Activated T-cell treated with anti-CD3 and anti-CD28 coated beads for 24 hours (primary cell): ENCODE measurements around the gene CACNA2D3.
A peak's percentile ranks its signal among the peaks of the same experiment; 100 is the strongest.

Experiments used
- DNase-seq: peaks from one replicate; pipeline ENCODE4 v3.0.0-alpha.2; 2020; ENCODE audit warnings: low read depth

The CACNA2D3 gene

GRCh38 chr3:54846119-54846518 lies 723.8 kb downstream of the CACNA2D3 start:
- no peak for DNase-seq

- no peak for DNase-seq
Measured at GRCh38 chr3:54847361-54847760, 725.0 kb downstream of the CACNA2D3 start.

DNA sequence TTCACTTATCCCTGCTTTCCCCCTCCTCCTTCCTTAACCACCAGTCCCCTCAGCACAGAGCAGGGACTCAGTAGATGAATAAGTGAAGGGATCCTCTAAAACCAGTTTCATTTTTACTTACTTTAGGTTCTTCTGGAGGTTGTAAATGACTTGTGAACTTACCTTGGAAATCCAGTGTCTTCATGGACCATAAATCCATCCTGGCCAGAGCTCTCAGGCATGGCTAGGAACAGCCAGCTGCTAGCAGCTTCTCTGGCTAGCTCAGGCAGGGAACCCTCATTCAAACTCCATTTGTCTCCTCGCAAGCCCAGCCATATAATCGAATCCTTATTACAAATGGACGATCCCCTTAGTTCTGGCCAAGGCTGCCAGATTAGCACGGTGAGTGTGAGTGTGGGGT lies 727.0 kb downstream of the CACNA2D3 start:
- no peak for DNase-seq

GRCh38 chr3:54850484-54851018 lies 728.2 kb downstream of the CACNA2D3 start:
- DNase-seq: no peak

- peak; percentile 12 for DNase-seq
Measured at GRCh38 chr3:54853573-54854404, 731.4 kb downstream of the CACNA2D3 start.

- no peak for DNase-seq
Measured at GRCh38 chr3:54856271-54856670, 733.9 kb downstream of the CACNA2D3 start.

GRCh38 chr3:54857343-54857742 lies 735.0 kb downstream of the CACNA2D3 start:
- no peak for DNase-seq

DNA sequence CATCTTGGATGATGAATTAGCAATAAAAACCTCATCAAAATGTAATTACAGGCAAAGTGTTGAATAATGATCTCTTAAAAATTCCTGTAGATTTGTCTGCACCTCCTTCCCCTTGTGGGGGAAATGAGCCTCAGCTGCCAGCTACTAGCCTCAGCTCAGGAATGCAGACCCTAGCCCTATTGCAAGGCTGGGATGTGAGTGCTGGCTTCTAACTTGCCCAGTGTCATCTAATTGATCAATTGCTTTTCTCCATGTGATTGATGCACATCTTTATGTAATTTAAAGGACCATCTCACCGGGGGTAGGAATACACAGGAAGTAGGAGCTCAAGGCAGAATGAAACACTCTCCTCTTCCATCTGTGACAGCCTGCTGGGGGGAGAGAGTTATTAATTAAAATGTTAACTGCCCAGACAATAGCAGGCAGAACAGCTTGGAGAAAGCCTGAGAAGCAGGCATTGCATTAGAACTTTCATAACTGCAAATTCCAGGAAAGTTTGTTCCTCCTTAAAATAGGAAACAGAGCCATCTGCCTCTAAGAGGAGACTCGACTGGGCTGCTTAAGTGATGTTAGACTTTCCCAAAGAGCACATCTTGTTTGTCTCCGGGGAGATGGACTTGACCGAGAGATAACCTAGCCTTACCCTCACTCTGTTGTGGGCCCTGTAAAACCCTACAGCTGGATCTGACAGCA lies 735.9 kb downstream of the CACNA2D3 start:
- DNase-seq: no peak

- DNase-seq: no peak
Measured at GRCh38 chr3:54859184-54859583, 736.8 kb downstream of the CACNA2D3 start.

GRCh38 chr3:54861248-54862067 lies 739.1 kb downstream of the CACNA2D3 start:
- DNase-seq: no peak

- DNase-seq: no peak
Measured at GRCh38 chr3:54862526-54862925, 740.2 kb downstream of the CACNA2D3 start.

GRCh38 chr3:54863366-54863765 lies 741.0 kb downstream of the CACNA2D3 start:
- DNase-seq: no peak

- DNase-seq: no peak
Measured at GRCh38 chr3:54863786-54864185, 741.4 kb downstream of the CACNA2D3 start.

GRCh38 chr3:54865316-54865715 lies 743.0 kb downstream of the CACNA2D3 start:
- DNase-seq: no peak

DNA sequence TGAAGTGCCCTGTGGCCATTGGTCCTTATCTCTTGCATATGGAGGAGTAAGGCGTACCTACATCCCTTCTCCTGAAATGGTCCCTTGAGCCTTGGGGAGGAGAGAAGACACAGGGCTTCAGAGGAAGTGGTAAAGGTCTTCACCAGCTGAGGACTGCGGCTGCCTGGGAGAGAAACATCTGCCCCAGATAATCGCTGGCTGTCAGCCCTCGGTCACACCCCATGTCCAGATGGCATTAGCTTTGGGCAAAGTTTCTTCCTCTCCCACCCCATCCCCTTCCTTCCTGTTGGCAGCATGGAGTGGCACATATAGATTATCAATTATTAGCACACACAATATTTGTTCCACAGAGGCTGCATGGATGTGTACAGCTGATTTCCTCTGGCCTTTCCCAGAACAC lies 743.9 kb downstream of the CACNA2D3 start:
- DNase-seq: no peak

GRCh38 chr3:54870423-54870822 lies 748.1 kb downstream of the CACNA2D3 start:
- DNase-seq: no peak

DNA sequence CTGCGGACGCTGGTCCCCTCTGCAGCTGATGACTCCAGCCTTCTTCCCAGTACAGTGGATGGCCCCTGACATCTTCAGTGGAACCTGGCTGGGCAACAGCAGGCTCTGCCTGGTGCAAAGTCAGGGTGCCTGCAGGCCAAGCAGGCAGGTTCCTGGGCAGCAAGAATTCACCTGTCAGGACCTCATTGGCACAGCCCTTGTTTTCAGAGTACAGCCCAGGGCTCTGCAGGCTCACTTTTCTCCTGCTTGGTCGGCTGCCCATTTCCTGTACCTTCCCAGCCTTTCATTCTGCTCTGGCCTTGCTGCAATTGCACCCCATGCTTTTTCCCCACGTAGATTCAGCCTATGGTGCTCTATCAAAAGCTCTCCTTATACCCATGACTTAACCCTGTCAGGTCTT lies 749.5 kb downstream of the CACNA2D3 start:
- DNase-seq: no peak

DNA sequence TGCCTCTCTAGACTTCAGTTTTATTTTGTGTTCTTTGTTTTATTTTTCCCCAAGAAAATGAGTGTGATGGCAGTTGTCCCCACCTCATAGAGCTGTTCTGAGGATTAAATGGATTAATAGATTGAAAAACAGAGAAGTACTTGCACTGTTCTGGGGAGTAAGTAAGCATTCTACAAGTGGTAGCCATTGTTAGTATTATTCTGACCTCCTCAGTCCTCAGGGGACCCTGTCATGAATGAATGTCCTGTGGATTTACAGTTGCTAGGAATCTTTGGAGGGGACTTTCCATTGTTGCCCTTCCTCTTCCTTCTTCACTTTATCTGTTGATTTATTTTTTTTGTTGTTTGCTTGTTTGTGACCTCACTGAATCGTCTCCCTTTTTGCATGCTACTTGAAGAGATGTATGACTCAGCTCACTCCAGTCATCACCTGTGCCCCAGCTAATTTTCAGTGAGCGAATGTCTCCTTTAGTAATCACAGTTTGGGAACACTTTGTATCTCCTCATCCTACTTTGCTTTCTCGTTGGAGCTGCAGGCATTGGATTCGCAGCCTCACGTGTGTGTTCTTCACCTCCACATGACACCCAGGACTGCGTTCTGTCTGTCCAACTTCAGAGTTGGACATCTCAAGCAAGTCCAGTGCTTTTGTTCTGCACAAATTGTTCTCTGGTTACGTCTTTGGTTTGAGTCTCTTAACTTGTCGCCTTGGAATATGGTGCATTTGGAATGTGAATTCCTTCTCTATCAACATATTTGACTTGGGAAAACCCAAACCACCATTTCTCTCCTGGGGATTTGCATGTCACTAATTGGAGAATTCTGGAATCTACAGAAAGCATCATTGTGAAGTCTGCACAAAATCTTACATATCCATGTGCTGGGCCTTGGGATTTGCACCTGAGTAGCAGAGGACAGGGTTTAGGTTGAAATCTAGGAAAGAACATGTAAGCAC lies 751.0 kb downstream of the CACNA2D3 start:
- DNase-seq: no peak

DNA sequence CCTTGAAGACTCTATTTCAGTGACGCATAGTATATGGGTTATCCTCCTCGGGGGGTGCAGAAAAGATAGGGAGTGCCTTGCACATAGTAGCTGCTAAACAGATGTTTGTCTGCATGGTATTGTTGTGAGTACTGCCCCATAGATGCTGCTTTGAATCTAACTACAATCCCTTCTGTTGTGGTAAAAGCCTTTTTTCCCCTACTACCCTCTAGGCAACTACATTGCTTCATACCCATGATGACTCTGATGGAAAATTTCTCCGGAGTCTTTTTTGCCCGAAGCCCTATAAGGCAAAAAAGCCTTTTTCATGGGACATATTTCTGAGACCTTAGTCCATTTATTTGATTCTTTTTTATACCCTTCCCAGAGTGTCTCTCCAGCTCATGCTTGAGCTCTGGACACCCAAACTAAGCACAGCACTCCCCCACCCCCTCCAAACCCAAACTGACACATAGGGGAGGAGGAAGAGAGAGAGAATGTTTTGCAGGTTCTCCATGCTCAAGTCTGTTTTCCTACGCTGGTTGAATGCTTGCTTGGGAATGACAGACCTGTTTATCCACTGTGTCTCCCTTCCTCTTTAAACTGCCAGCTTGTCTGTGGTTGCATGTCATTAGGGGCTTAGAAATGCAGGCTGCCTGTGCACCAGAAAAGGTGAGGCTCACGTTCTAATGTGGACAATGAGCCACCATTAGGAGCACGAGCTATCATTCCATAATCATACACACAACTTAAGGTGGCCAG lies 752.6 kb downstream of the CACNA2D3 start:
- DNase-seq: no peak

DNA sequence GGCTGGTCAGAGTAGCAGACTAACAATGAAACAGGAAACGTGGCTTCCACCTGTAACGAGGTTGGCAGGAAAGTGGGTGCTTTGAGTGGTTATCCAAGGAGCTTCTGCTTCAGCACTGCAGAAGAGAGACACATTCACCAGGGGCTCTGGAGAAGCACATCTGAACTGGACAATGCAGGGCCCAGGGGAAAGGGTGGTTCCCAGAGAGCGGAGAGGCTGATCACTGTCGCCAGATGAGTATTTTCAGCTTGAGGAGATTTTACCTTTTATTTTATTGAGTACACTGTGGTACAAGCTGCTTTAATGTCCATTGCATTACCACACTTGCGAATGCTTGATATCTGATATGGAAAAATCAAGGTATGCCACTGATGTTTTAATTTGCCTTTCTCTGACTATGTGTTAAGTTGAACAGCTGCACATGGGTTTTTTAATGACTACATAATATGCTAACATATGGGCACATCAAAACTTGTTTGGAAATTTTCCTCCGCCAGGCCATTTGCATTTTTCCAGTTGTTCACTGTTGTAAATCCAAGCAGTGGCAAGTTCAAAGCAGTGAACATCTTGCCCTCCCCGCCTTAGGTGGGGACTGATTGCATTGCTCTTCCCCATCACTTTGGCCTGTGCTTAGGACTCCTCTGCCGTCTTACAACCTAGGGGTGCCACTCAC lies 753.4 kb downstream of the CACNA2D3 start:
- no peak for DNase-seq
